DMS114 treated with DMSO at 0.1 percent for 48 hours (cell line): ENCODE measurements around the gene RALGPS1.

Source experiments
- DNase-seq: peaks from one replicate; lab custom pipeline; 2025; ENCODE audit not compliant: unreplicated experiment; lab: John Stamatoyannopoulos, UW

RALGPS1 gene

DNA sequence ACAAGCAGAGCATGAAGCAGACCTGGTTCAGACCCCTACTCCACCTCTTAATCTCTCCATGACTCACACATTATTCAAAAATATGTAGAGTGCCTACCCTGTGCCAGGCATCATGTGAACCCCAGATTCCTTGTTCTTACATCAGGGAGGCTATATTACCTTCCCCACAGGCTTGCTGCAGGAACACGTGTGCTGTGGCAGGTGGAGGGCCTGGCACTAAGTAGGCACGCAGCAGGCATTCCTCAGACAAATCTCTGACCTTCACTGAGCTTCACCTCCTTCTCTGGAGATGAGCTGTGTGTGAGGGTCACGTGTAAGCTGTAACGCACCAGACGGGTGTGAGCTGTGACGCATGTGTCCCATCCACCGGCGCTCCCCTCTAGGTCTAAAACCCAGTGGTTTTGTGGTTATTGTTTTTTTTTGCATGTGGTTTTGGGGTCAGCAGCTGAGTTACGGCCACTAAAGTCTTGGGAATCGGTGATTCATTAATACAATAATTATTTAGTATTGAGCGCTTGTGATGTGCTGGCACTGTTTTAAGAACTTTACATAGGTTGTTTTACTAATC, 177.5 kb downstream of the RALGPS1 start:
- DNase-seq: no peak

DNA sequence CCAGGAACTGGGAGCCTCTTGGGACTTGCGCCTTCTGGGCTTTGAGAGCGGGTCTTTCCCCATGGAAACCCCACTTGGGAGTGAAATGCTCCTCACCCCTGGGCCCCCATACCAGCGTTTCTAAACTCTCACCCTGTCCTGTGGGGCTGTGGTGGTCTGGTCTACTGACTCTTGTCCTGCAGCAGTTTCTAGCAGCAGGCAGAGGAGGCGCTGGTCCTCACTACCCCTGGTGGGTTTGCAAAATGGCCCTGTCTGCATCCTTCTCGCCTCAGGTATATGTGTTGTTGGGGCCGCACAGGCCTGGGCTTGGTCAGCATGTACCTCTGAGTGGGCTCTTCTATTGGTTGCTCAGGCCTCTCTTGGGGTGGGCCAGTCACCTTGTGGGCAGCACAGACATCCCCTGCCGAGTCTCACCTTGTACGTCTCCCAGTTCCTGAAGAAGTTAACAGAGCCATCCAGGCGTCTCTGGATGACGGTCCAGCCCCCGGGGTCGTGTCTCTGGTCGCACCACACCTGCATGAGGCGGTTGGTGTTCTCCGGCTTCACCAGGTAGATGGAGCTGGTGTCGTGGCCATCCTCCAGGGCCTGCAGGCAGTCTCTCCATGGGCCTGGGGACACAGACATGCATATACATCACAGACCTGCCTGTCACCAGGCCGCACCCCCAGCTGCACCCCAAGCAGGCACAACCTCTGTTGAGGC, 178.9 kb downstream of the RALGPS1 start:
- no peak for DNase-seq

DNA sequence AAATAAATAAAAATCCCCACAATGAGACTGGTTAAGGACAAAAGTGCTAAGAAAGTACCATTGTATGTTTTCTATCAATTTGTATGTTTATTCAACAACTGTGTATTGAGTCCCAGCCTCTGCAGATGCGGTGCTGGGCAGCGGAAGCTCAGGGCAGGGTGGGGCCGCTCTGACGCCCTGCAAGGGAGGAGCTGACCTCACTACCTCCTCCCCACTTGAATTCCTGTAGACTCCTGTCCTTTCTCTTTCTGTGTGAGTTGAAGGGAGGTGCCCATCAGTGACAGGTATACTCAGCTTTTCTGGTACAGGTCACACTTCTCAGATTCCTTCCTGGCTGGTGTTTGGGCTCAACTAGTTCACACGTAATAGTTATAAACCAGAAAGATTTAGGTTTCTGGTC, 180.8 kb downstream of the RALGPS1 start:
- no peak for DNase-seq

DNA sequence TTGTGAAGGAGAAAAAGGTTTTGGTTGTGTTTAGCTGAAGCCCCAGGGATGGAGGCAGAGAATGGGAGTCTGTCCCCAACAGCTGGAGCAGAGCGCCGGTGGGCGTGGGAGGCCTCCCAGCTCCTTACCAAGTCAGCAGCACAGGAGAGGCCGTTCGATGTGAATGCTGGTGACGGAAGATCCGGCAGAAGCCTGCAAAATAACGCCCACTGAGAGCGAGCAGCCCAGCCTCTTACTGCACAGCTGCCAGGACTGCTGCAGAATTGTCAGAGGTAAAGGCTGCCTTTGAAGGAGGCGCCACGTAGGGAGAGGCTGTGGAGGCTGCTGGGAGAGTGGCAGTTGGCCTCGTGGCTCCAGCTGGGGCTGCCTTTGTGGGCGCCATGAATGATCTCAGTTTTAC, 181.6 kb downstream of the RALGPS1 start:
- no peak for DNase-seq

DNA sequence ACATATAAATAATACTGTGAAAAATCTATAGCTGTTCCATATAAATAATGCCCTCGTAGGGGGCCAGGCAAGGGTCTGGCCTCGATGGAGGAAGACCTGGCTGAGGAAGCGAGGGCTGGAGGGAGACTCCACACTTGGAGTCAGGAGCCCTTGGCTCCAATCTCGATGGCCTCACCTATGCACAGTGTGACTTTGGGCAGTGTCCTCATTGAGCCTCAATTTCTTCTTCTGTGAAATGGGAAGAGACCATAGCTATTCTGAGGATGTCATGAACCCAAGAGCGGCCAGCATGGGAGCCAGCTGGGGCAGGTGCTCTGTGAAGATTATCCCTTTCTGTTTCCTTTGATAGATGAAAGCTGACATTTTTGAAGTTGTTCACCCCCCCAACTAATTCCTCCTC, 183.1 kb downstream of the RALGPS1 start:
- DNase-seq: no peak

DNA sequence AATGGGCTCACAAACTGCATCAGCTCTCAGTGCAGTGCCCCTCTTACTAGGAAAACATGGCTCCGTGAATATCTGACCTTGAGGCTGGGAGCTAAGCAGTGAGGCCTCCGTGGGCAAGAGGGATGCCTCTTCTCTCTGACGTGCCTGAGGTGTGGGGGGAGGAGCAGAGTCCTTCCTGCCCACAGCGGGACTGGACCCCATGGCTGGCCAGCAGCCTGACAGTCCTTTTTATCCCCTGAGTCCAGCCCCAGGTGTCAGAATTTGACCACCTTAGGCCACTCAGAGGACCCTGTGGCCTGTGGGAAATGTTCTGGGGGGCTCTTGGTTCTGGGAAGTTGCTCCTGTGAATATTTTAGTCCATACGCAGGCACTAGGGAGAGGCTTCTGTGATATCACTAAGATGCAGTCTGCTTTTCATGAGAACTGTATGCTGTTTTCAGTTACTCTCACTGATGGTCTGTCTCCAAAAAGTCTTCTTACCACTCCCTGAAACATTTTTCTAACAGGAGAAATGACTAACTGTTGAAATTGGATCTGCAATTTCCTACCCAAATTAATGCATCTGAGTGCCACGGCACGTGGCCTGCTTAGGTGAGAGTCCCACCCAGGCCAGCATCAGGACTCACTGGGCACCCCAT, 184.5 kb downstream of the RALGPS1 start:
- DNase-seq: no peak

DNA sequence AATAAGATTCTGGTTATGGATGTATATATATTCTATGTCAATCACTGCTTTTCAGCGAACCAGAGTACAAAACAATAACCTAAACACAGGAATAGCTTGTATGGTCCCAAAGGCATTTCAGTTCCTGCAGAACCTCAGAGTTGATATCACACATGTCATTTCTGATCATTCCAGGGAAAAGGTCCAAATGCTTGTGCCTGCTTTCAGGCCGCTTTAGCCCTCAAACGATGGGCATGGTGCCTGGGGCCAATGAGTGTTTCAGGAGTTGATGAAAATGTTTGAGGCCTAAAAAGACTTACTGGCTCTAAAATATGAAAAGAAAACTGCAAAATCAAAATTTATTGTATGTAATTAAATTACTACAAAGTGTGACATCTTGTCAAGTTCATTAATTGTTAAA, 185.1 kb downstream of the RALGPS1 start:
- no peak for DNase-seq

DNA sequence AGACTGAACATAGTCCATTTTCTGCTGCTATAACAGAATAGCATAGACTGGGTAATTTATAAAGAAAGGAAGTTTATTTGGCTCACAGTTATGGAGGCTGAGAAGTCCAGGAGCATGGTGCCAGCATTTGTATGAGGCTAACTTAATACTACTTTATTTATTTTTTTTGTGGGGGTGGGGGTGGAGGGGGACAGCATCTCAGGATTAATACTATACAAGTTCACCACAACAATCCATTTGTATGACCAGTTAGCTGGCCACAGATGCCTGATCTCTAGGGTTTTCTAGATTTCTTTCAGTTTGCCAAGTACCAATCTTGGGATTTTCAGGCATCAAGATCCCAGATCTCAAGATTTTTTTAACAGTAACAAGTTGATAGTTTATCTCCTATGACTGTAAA, 187.6 kb downstream of the RALGPS1 start:
- no peak for DNase-seq

DNA sequence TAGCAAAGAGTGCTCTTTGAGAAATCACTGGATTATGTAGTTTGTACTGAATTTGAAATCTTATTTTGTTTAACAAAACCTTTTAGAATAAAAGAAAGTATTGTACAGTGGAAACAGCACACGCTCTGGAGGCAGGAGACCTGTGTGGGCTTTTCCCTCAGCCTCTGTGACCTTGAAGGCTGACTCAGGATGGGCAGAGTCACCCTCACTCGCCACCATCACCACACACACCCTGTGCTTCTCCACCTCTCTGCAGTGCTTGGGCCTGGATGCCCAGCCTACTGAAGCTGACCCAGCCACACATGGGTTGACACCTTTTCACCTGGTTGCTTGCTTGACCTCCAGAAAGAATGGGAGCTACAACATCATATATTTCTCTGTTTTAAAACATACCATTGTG, 188.2 kb downstream of the RALGPS1 start:
- no peak for DNase-seq

DNA sequence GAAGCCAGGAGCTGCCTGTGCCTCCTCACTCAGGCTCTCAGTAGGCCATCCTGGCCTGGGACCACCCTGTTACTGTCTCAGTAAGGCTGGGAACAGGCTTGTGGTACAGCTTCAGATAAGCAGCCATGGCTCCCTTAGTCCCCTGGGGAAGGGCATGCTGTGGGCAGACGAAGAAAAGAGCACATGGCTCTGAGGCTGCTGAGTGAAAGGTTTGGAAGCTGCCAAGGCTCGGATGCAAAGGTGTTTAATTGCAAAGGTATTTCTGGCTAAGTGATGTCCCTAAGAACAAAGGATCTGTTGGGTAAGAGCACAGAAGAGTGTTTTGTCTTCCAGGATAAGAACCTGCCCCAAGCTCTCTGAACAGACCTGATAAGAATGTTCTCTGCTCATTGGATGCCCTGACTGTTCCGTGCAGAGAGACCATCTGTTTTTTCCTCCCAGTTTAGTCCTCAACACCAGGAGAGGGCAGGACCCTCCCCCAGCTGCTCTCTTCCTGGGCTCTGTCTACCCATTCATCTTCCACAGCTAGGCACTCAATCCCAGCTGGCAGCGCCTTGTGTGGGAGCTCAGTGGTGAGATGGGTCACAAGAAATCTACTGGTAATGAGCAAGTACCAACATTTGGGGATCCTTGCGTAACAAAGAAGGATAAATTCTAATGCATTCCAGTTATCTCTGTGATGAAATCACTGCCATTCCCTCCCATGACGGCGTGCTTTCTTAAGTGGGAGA, 190.2 kb downstream of the RALGPS1 start:
- DNase-seq: no peak

DNA sequence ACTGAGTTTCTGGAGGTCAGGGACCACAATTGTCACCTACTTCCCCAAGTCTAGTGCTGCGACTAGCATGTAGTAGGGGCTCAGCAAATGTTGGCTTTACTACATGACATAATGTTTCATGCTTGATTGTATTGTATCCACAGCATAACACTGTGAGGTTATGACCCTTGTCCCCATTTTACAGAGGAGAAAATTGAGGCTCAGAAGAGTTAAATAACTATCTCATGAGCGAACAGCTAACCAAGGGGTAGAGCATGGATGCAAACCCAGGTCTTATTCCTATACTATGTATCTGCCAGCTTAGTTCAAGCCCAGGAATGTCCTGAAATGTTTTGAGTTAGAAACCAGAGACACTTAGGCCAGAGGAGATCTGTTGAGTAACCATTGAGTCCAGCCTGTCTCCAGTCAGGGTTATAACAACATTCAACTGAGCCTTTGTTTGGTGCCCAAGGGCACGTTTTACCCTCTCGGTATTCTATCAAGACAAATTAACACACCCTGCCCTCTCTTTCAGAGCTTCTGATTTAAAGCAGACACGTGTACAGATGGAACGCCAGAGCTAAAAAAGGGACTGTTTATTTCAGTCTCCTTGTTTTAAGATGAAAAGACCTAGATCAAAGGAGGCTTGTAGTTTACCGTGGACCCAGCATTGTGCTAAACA, 191.4 kb downstream of the RALGPS1 start:
- DNase-seq: no peak

DNA sequence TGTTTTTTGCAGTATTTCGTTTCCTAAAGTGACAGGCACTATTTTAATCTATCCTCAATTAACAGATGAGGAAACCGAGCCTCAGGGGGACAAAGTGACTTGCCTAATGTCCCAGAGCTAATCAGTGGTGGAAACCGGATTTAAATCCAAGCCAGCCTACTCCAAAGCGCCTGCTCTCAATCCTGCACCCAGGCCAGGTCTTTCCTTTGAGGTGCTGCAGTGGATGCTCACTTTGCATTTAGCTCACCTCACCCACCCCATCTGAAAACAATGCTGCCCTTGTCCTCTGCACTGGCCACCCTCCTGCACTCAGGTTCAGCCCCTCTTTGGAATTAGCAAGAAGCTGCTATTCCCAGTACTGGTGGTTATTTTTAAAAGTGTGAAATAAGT, 191.9 kb downstream of the RALGPS1 start:
- no peak for DNase-seq

DNA sequence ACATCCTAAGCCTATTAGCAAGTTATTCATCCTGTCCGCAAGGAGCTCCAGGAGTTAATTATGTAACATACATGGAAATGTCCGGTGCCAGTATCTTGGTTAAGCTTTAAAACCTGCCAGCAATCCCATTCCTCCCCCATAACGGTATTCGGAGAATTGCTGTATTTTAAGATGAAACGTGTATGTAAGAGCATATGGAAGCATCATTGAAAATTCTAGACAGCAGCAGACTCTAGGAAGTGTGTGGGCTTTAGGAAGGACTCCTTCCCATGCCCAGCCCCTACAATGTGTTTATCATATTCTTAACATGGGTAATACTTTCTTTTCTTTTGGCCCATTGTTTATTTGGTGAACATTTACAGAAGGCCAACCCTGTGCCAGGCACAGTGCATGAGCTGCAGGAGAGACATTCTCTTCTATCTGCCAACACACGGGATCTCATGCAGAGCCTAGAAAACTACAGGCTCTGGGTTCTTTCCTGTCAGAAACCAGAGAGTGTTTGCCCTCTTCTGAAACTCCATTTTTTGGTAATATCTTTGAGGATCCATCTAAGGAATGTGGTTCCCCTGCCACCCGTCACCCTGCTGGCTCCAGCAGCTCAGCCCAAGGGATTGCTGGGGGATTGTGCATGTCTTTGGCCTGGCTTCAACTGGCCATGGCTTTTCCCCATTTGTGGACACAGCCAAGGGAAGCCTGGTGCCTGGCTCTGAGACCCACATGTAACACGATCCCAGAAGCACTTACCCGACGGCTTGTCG, 192.8 kb downstream of the RALGPS1 start:
- DNase-seq: no peak

DNA sequence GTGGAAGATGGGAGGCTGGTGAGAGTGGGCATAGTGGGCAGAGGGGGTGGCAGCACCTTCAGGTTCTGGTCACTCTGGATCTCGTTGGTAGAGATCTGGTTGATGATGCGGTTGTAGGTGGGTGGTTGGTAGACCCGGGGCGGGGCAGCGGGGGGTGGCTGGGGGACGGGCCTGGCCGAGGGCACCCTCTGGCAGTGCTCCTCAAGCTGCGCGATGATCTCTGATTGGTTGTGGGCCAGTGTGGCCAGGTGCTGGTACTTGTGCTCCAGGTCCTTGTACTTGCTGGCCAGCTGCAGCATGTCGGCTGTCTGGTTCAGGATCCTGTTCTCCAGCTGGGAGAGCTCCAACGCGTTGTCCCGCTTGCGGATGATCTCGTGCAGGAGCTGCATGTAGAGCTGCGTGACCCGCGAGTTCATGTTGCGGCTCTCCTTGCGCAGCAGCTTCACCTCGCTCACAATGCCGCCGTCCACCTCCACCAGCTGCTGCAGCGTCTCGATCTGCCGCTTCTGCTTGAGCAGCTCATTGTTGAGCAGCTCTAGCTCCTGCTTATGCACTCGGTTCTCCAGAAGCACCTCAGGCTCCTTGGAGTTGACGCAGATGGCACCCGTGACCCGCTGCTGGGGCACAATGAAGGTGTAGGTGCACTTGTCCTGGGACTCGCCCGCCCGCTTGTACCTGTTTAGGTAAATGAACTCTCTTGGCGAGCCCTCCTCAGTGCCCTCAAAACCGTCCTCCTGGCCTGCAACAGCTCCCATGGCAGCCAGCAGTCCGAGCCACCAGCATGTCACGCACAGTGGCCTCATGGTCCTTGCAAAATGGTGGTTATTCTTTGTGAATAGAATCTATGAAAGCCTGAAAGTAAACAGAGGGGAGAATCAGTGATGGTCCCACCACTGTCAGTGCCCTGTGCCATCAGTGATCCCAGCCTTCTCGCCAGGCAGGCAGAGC, 193.6 kb downstream of the RALGPS1 start:
- no peak for DNase-seq

DNA sequence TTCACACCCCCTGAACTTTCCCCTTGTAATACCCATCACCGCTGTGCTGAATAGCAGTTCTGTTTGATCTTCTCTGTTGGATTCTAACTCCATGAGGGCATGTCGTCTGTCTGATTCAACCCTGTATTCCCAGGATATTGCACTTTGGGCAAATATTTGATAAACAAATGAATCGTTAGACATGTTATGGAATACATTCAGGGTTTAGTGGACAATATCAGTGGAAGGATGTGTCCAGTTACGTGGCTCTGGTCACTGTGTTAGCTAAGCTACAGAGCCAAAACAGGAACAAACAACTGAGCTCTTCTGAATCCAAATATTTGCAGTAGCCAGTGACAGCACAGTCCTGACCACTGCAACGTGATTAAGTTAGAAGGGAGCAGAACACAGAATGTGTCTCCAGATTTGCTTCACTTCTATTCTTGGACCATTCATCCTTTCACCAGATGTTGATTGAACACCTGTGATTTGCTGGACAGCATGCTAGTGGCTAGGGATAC, 194.7 kb downstream of the RALGPS1 start:
- no peak for DNase-seq

DNA sequence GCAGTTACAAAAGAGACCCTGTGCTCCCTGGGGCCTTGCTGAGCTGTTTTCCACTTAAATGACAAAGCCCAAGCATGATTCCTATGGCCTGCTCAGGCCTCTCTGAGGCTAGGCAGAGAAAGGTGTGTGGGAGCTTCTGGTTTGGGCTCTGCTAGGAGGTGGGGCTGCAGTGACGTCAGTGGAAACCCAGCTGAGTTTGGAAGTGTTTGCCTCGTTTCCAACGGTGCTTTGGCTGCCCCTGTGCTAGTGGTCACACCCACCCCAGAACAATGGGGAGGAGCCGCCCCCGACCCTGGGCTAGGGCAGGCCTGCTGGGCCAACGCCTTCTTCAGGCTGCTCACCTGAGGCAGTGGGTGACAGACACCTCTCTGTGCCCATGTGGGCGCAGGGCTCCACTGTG, 197.5 kb downstream of the RALGPS1 start:
- DNase-seq: no peak

DNA sequence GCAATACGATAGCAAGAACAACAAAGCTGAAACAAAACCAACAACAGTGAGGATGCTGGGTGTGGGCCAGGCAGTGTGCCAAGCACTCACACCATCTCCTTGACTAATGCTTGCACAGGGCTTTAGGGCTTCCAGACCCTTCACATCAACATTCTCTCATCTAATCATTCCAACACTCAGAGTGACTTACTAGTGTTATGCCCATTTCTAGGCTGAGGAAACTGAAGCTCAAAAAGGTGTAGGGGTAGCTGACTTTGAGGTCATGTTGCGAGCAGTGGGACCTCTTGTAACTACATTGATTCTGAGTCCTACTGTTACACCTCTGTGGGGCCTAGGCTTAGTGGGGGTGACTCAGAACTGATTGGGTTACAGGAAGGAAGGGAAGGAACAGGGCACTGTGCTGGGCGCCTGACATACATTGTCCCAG, 198.2 kb downstream of the RALGPS1 start:
- no peak for DNase-seq

DNA sequence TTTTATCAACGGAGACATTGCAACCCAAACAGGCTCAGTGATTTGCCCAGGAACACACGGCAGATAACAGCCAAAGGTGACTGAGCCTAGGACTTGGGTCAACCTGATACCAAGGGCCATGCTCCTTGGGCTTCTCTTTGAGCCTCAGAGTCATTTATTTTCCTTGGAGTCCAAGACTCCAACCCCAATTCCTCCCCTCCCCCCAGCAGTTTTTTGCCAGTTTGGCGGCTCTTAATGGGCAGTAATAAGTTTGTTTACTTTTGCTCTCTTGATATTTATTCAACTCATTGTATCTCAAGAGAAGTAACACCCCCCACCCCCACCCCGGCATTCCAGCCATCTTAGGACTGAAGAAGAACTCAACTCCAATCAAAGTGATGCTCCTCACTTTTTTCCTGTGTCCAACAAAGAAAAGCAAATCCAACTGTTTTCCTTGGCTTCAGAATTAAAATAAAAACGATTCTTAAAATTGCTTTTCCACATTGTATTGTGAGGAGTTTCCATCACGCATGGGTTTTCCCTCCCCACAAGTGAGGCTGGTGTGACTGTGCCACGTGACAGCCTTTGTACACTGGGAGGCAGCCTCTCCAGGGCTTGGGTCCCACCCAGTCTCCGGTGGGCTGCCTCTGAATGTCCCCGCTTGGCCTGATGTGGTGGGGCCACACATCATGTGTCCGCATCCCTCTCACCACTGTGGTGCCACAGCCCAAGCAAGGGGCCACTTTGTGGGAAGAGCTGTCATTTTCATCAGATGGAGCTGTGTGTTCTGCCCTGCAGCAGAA, 198.8 kb downstream of the RALGPS1 start:
- DNase-seq: no peak

DNA sequence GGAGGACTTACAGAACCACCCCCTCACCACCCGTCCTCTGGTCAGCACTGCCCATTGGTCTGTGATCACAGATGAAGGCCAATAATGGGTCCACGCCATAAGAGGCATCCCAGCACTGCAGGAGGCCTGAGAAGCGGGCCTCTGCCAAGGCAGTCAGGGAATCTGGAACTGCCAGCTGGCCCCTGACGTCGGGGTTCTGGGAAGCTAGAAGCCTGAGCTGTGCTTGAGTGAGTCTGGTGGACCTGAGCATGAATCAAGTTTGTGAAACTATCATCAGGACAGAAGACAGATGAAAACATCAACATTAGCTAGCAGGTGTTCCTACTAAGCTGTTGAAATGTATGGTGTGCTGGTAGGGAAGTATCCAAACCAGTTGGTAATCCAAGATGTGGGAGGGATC, 200.0 kb downstream of the RALGPS1 start:
- DNase-seq: no peak
